Measurements from ENCODE around the gene MIA2. TPM values are rescaled to one million over a fixed set of nuclear protein-coding genes. Genes with fewer than 3 reads are reported as not detected.
"Not testable (repeated sequence)": the region's sequence is repeated elsewhere in the genome, so short reads cannot be mapped to it uniquely, and the experiment has no call there.

MIA2 gene
- polyA plus RNA-seq, 1 donor = 16.3 TPM

GRCh38 chr14:39230416-39231035 is 3.2 kb upstream of the MIA2 start:
- DNase-seq = no peak

- not testable (repeated sequence) for DNase-seq
Observed at GRCh38 chr14:39231751-39232553, 1.8 kb upstream of the MIA2 start.

DNA sequence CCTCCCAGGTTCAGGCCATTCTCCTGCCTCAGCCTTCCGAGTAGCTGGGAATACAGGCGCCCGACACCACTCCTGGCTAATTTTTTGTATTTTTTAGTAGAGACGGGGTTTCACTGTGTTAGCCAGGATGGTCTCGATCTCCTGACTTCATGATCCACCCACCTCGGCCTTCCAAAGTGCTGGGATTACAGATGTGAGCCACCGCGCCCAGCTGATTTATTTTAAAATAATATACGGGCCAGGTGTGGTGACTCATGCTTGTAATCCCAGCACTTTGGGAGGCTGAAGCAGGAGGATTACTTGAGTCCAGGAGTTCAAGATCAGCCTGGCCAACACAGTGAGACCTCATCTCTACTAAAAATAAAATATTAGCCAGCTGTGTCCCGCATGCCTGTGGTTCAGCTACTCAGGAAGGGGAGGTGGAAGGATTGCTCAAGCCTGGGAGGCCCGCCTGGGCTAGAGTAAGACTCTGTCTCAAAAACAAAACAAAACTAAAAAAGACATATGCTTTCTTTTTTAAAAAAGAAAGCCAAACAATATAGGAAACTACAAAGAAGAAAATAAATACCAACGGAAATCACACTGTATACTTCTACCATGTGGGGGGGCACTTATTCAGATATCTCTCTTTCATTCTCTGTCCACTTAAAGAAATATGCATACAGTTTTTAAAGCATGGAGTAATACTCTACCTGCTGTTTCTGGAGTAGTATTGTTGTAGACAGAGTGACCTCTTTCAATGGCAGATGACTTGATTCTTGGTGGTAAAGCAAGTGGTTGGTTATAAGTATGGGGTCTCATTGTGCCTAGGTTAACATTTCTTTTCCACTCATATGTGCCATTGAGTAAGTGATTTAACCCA is 930 bp upstream of the MIA2 start:
- no peak for DNase-seq

GRCh38 chr14:39234986-39235385 is 1.3 kb downstream of the MIA2 start:
- not testable (repeated sequence) for DNase-seq

DNA sequence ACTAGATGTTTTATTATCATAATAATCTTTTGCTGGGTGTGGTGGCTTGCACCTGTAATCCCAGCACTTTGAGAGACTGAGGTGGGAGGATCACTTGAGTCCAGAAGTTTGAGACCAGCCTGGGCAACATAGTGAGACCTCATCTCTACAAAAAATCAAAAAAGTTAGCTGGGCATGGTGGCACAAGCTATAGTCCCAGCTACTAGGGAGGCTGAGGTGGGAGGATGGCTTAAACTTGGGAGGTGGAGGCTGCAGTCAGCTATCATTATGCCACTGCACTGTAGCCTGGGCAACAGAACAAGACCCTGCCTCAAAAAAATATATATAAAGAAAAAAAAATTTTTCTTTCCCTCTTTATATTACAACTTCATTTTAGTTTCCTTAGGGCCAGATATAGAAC is 1.8 kb downstream of the MIA2 start:
- not testable (repeated sequence) for DNase-seq

DNA sequence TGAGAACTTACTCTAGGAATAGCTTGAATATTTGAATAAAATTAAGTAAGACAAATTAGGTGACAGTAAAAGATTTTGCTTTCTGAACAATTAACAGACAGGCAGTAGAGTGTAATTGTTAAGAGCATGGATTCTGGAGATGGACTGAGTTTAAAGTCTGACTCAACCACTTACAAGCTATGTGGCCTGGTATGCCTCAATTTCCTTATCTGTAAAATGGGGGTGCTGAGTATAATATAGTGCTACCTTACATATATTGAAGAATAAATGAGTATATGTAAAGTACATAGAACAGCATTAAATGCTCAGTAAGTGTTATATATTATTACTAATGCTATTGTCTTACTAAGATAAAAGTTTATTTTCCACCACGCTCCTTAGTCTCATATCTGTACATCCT is 7.1 kb downstream of the MIA2 start:
- DNase-seq = no peak

GRCh38 chr14:39241637-39242036 is 7.9 kb downstream of the MIA2 start:
- DNase-seq = no peak

DNA sequence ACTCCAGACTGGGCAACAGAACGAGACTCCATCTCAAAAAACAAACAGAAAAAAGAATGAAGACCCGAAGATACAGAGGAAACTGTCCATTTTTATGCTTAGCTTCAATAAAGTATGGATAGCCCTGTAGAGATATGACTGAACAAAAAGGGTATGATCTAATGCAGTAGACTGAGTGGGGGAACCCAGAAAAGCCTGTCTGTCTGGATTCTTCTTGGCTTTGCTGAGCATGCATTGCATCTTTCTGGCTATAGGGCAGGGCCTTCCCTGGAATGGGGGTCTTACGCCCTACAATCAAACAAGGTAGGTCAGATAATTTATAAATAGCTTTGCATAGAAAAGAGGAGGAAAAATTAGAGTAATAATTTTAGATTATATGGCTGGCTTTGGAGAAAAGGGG is 10.1 kb downstream of the MIA2 start:
- no peak for DNase-seq

GRCh38 chr14:39246618-39247017 is 12.9 kb downstream of the MIA2 start:
- DNase-seq = no peak

- DNase-seq = no peak
Observed at GRCh38 chr14:39247256-39247655, 13.5 kb downstream of the MIA2 start.

DNA sequence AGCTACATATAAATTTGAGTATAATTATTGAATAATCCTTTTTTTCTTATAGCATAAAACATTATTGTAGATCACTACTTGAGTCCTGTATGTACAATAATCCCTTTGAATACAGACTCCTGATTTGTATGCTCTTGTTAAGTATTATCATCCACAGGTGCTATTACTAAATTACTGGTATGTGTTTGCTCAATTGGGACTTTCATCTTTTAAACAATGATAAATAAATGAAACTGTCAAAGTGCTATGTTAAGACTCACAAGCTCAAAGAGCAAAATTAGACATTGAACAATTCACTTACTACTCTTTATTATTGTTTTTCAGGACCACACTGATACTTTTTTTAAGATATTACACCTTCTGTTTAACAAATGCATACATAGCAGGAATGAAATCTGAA is 17.8 kb downstream of the MIA2 start:
- DNase-seq = no peak

DNA sequence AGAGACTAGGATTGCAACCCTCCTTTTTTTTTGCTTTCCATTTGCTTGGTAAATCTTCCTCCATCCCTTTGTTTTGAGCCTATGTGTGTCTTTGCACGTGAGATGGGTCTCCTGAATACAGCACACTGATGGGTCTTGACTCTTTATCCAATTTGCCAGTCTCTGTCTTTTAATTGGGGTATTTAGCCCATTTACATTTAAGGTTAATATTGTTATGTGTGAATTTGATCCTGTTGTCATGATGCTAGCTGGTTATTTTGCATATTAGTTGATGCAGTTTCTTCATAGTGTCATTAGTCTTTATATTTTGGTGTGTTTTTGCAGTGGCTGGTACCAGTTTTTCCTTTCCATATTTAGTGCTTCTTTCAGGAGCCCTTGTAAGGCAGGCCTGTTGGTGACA is 23.7 kb downstream of the MIA2 start:
- DNase-seq = not testable (repeated sequence)

GRCh38 chr14:39258782-39259545 is 25.2 kb downstream of the MIA2 start:
- DNase-seq = no peak

GRCh38 chr14:39260161-39260560 is 26.4 kb downstream of the MIA2 start:
- not testable (repeated sequence) for DNase-seq

DNA sequence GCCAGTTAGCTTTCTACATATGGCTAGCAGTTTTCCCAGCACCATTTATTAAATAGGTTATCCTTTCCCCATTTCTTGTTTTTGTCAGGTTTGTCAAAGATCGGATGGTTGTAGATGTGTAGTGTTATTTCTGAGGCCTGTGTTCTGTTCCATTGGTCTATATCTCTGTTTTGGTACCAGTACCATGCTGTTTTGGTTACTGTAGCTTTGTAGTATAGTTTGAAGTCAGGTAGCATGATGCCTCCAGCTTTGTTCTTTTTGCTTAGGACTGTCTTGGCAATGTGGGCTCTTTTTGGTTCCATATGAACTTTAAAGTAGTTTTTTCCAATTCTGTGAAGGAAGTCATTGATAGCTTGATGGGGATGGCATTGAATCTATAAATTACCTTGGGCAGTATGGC is 28.5 kb downstream of the MIA2 start:
- not testable (repeated sequence) for DNase-seq

- no peak for DNase-seq
Observed at GRCh38 chr14:39264057-39264456, 30.3 kb downstream of the MIA2 start.

- DNase-seq = no peak
Observed at GRCh38 chr14:39264558-39264957, 30.8 kb downstream of the MIA2 start.

DNA sequence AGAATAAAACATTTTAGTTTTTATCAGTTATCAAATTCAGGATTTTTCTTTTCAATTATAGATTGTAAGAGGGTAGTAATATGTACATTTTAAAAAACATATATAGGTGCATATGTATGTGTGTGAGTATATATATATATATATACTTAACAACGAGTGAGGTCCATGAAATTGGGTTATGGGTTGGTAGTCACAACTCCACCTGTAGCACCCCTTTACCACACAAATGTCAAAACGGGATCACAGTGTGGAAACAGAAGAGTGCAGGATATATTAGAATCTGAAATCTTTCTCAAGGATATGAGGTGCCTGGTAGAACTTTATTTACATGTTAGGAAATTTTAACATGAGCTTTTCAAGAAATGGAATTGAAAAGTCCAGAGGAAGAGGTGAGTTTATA is 31.3 kb downstream of the MIA2 start:
- peak; percentile 31 for DNase-seq

- no peak for DNase-seq
Observed at GRCh38 chr14:39265806-39266524, 32.2 kb downstream of the MIA2 start.

DNA sequence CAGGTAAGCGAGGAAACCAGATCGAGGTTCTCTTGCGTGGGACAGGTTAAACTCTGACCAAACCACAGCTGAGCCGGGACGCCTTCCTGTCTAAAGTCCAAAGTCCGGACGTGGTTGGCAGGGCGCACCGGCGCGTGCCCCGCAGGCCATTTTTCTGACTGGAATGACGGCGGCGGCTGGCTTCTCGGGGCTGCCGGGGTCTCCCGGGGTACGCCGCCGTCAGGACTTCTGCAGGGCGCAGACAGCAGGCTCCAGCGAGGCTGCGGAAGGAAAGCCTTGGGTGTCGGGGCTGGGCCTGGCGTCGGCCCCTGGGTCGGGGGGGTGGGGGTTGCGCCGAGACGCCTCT is 32.8 kb downstream of the MIA2 start:
- no peak for DNase-seq

DNA sequence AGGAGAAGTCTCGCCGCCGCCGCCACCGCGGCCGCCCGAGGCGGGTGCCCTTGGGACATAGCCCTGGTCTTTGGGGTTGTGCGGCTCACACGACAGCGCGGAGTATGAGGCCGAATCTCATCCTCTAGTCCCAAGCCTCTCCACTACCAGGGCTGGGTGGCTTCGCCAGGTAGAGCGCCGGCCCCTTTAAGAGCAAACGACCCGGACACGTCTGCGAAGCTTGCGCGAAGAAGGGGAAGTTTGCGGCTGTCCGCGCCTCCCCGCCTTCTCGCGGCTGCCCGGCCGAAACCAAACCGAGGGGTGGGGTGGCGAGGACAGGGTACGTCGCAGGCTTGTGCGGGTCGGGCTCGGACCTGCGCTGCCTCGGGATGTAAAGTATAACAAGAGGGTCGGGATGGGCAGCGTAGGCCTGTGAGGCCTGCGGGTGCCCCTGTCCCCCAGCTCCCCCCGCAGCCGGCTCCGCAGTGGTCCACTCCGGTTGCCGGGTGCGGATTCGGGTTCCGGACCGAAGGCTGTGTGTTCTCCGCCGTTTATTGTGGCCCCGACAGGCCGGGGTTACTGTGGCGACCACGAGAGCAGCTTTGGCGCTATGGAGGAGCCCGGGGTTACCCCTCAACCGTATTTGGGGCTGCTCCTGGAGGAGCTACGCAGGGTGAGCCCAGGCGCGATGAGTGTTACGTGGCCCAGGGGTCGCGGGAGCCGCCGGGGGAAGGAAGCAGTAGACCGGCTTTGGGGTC is 33.3 kb downstream of the MIA2 start:
- DNase-seq = peak; percentile 91
